ENCODE results near the gene ERMP1. TPM values are rescaled to one million over a fixed set of nuclear protein-coding genes. Genes with fewer than 3 reads are reported as not detected.

ERMP1 gene
- total and polyA plus RNA-seq, 2 experiments from 2014 or later = 15.9 to 22.4 TPM

GRCh38 chr9:5790923-5791322 lies 42.0 kb downstream of the ERMP1 start:
- Histone ChIP-seq H3K4me2 (no peak overlapping the region), H3K27me3 (no peaks in the 10 kb centered on the region), H3K9me2 (replicated peaks; ENCODE audit: insufficient read depth) (no peaks in the 10 kb centered on the region), H2AFZ (no peak overlapping the region), H3K4me1 (ENCODE audit: insufficient read depth) (no peaks in the 10 kb centered on the region), H3K79me2 (no peaks in the 10 kb centered on the region), H4K20me1 (ENCODE audit: insufficient read depth, poor library complexity, severe bottlenecking) (no peaks in the 10 kb centered on the region), H3K9me3 (ENCODE audit: low read depth) (no peaks in the 10 kb centered on the region), H3K27ac (no peak overlapping the region), H3K36me3 (replicated peaks; ENCODE audit: insufficient read depth, low read depth) (no peaks in the 10 kb centered on the region), H3K4me3 (no peak overlapping the region)
- no peak for DNase-seq (ENCODE audit: low spot score)
- 97% methylated on average over 1 of the region's 1 CpG for WGBS (ENCODE audit: low lambda C conversion rate, missing lambda C conversion rate)
- TF ChIP-seq EZH2 (IDR thresholded peaks at IDR 0.05; ENCODE audit: borderline replicate concordance) = no peak
- TF ChIP-seq EZH2phosphoT487 (IDR thresholded peaks at IDR 0.05; ENCODE audit: low read depth, severe bottlenecking, unreplicated experiment) = no peak
- no peak for TF ChIP-seq CTCF (IDR thresholded peaks at IDR 0.05; ENCODE audit: poor library complexity)

GRCh38 chr9:5789489-5789888 lies 43.4 kb downstream of the ERMP1 start:
- WGBS (ENCODE audit: low lambda C conversion rate, missing lambda C conversion rate) = 91% methylated on average over 5 of the region's 5 CpGs

GRCh38 chr9:5787759-5788302 lies 45.1 kb downstream of the ERMP1 start:
- TF ChIP-seq EZH2phosphoT487 (IDR thresholded peaks at IDR 0.05; ENCODE audit: low read depth, severe bottlenecking, unreplicated experiment) (no peak), EZH2 (IDR thresholded peaks at IDR 0.05; ENCODE audit: borderline replicate concordance) (no peak), CTCF (IDR thresholded peaks at IDR 0.05; ENCODE audit: poor library complexity) (no peak)
- no peaks in the 10 kb centered on the region for H3K4me1 ChIP-seq (ENCODE audit: insufficient read depth)
- no peaks in the 10 kb centered on the region for H3K36me3 ChIP-seq (replicated peaks; ENCODE audit: insufficient read depth, low read depth)
- H4K20me1 ChIP-seq (ENCODE audit: insufficient read depth, poor library complexity, severe bottlenecking) = no peaks in the 10 kb centered on the region
- WGBS (ENCODE audit: low lambda C conversion rate, missing lambda C conversion rate) = 96% methylated on average over 2 of the region's 2 CpGs
- no peak overlapping the region for H3K4me2 ChIP-seq
- no peak overlapping the region for H3K4me3 ChIP-seq
- no peaks in the 10 kb centered on the region for H3K27me3 ChIP-seq
- H2AFZ ChIP-seq = no peak overlapping the region
- no peak overlapping the region for H3K27ac ChIP-seq
- H3K9me2 ChIP-seq (replicated peaks; ENCODE audit: insufficient read depth) = no peaks in the 10 kb centered on the region
- no peaks in the 10 kb centered on the region for H3K79me2 ChIP-seq
- no peak for DNase-seq (ENCODE audit: low spot score)
- no peaks in the 10 kb centered on the region for H3K9me3 ChIP-seq (ENCODE audit: low read depth)

More at GRCh38 chr9:5789489-5789888, 43.4 kb downstream of the ERMP1 start:
- H3K79me2 ChIP-seq = no peaks in the 10 kb centered on the region
- H2AFZ ChIP-seq = no peak overlapping the region
- no peaks in the 10 kb centered on the region for H3K36me3 ChIP-seq (replicated peaks; ENCODE audit: insufficient read depth, low read depth)
- H3K4me1 ChIP-seq (ENCODE audit: insufficient read depth) = no peaks in the 10 kb centered on the region
- no peak for TF ChIP-seq EZH2phosphoT487 (IDR thresholded peaks at IDR 0.05; ENCODE audit: low read depth, severe bottlenecking, unreplicated experiment)
- H4K20me1 ChIP-seq (ENCODE audit: insufficient read depth, poor library complexity, severe bottlenecking) = no peaks in the 10 kb centered on the region
- H3K27ac ChIP-seq = no peak overlapping the region
- no peak for DNase-seq (ENCODE audit: low spot score)
- no peaks in the 10 kb centered on the region for H3K9me2 ChIP-seq (replicated peaks; ENCODE audit: insufficient read depth)
- no peaks in the 10 kb centered on the region for H3K9me3 ChIP-seq (ENCODE audit: low read depth)
- H3K27me3 ChIP-seq = no peaks in the 10 kb centered on the region
- H3K4me3 ChIP-seq = no peak overlapping the region
- H3K4me2 ChIP-seq = no peak overlapping the region

GRCh38 chr9:5787220-5787619 lies 45.7 kb downstream of the ERMP1 start:
- no peak overlapping the region for H2AFZ ChIP-seq
- no peaks in the 10 kb centered on the region for H3K9me2 ChIP-seq (replicated peaks; ENCODE audit: insufficient read depth)
- WGBS (ENCODE audit: low lambda C conversion rate, missing lambda C conversion rate) = 92% methylated on average over 2 of the region's 2 CpGs
- no peaks in the 10 kb centered on the region for H3K79me2 ChIP-seq
- H3K4me3 ChIP-seq = no peak overlapping the region
- peaks cover 2% of the 10 kb centered on the region for H3K9me3 ChIP-seq (ENCODE audit: low read depth)
- H3K27ac ChIP-seq = no peak overlapping the region
- H3K4me1 ChIP-seq (ENCODE audit: insufficient read depth) = no peaks in the 10 kb centered on the region
- DNase-seq (ENCODE audit: low spot score) = no peak
- H3K27me3 ChIP-seq = no peaks in the 10 kb centered on the region
- no peak for TF ChIP-seq CTCF (IDR thresholded peaks at IDR 0.05; ENCODE audit: poor library complexity)
- TF ChIP-seq EZH2phosphoT487 (IDR thresholded peaks at IDR 0.05; ENCODE audit: low read depth, severe bottlenecking, unreplicated experiment) = no peak
- no peak for TF ChIP-seq EZH2 (IDR thresholded peaks at IDR 0.05; ENCODE audit: borderline replicate concordance)
- no peaks in the 10 kb centered on the region for H3K36me3 ChIP-seq (replicated peaks; ENCODE audit: insufficient read depth, low read depth)
- H4K20me1 ChIP-seq (ENCODE audit: insufficient read depth, poor library complexity, severe bottlenecking) = no peaks in the 10 kb centered on the region
- no peak overlapping the region for H3K4me2 ChIP-seq

Measured in hepatocyte (in vitro differentiated cells).